GM10248 (cell line): ENCODE results near the gene ADAMTS4.

Source experiments
- CTCF ChIA-PET: fragments of 300-600 bp; sonication (Branson Sonifier 250); formaldehyde crosslinking; extraction: SDS; loops from one replicate; lab custom pipeline; 2021; ENCODE audit warnings: antibody characterized with exemption; lab: Yijun Ruan, JAX
- POLR2A ChIA-PET: fragments of 350-650 bp; sonication (Branson Sonifier 250); formaldehyde crosslinking; extraction: SDS; loops from one replicate; lab custom pipeline; 2020; ENCODE audit warnings: antibody characterized with exemption; lab: Yijun Ruan, JAX
- DNase-seq: peaks from one replicate; pipeline ENCODE4 v3.0.0; 2012; ENCODE audit errors: extremely low spot score
- TF ChIP-seq, protein P1 (sequence below): IDR thresholded peaks from 2 replicates; pipeline ENCODE4 v1.5.1; 2012; ENCODE audit warnings: mild to moderate bottlenecking, low read depth; ENCODE audit errors: extremely low read depth, missing control alignments, control extremely low read depth

ADAMTS4 gene

GRCh38 chr1:161233102-161233501 is 34.2 kb upstream of the ADAMTS4 start:
- ChIA-PET POLR2A (interaction anchor here (0.5 kb wide), 1 partner anchor 141 kb away, joined by 3 read pairs; no protein-coding TSS in a partner anchor), CTCF (interaction anchor here (1.4 to 1.6 kb wide), 3 partner anchors 14 to 41 kb away, joined by 3 to 4 read pairs (median 3); no protein-coding TSS in a partner anchor)
- DNase-seq: no peak
- TF ChIP-seq, protein P1, sequence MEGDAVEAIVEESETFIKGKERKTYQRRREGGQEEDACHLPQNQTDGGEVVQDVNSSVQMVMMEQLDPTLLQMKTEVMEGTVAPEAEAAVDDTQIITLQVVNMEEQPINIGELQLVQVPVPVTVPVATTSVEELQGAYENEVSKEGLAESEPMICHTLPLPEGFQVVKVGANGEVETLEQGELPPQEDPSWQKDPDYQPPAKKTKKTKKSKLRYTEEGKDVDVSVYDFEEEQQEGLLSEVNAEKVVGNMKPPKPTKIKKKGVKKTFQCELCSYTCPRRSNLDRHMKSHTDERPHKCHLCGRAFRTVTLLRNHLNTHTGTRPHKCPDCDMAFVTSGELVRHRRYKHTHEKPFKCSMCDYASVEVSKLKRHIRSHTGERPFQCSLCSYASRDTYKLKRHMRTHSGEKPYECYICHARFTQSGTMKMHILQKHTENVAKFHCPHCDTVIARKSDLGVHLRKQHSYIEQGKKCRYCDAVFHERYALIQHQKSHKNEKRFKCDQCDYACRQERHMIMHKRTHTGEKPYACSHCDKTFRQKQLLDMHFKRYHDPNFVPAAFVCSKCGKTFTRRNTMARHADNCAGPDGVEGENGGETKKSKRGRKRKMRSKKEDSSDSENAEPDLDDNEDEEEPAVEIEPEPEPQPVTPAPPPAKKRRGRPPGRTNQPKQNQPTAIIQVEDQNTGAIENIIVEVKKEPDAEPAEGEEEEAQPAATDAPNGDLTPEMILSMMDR: no peak

GRCh38 chr1:161230762-161231161 is 31.9 kb upstream of the ADAMTS4 start:
- TF ChIP-seq, protein P1: no peak
- ChIA-PET POLR2A (no interaction called here), CTCF (interaction anchor here (0.9 to 14.0 kb wide), 17 partner anchors 6 to 155 kb away, joined by 3 to 248 read pairs (median 4); partner anchors contain the start of genes APOA2, FCER1G, NDUFS2 and NR1I3)
- DNase-seq: no peak

DNA sequence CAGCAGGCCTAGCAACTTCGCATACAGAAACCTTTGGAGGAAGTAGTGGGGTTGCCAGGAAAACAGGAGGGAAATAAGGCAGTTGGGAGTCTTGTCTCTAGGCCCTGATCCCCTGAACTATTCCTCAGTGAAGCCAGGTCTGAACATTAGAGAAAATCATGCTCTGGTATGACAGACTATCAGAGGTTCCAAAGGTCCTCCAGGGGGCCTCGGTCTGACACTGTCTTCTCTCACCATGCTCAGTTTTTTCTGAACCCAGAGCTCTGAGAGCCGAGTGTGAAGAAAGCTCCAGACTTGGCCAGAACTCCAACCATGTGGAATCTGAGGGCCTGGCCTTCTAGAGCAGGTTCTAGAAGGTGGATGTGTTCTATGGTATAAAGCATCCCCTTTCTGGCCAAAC is 31.0 kb upstream of the ADAMTS4 start:
- no peak for DNase-seq
- ChIA-PET CTCF (interaction anchor here (0.6 to 14.0 kb wide), 20 partner anchors 7 to 156 kb away, joined by 3 to 248 read pairs (median 4); partner anchors contain the start of genes FCER1G, NDUFS2, NR1I3 and PCP4L1), POLR2A (interaction anchor here (0.5 kb wide), 2 partner anchors 8 to 130 kb away, joined by 4 to 8 read pairs; no protein-coding TSS in a partner anchor)
- TF ChIP-seq, protein P1: peak; percentile 43

- no peak for DNase-seq
- TF ChIP-seq, protein P1: no peak
- POLR2A ChIA-PET: interaction anchor here (0.6 kb wide), 1 partner anchor 109 kb away, joined by 3 read pairs; no protein-coding TSS in a partner anchor
- CTCF ChIA-PET: interaction anchor here (0.6 to 14.0 kb wide), 18 partner anchors 9 to 158 kb away, joined by 3 to 248 read pairs (median 16); partner anchors contain the start of genes B4GALT3, CFAP126, FCER1G and NDUFS2
Measured at GRCh38 chr1:161228032-161228431, 29.2 kb upstream of the ADAMTS4 start.

GRCh38 chr1:161227196-161227871 is 28.5 kb upstream of the ADAMTS4 start:
- POLR2A ChIA-PET: interaction anchor here (0.6 kb wide), 1 partner anchor 110 kb away, joined by 3 read pairs; no protein-coding TSS in a partner anchor
- CTCF ChIA-PET: interaction anchor here (0.6 to 14.0 kb wide), 35 partner anchors 10 to 181 kb away, joined by 3 to 248 read pairs (median 6); partner anchors contain the start of genes B4GALT3, CFAP126, FCER1G and NDUFS2
- DNase-seq: peak; percentile 83
- TF ChIP-seq, protein P1: peak; percentile 73

DNA sequence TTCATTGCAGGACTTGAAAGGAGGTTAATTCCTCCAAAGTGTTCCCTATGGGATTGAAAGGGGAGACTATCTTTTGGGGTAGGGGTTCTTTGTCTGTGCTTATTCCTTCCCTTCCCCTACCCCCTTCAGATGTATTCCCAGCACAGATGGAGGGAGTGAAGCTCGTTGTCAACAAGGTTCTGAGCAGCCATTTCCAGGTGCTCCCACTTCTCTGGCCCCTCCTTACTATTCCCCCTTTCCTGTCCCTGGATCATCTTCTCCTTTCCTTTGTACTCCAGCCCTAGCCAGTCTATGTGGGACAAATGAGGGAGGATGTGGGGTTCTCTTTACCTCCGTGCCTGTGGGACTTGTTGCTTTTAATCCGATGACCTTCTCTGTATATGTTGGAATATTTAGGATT is 27.9 kb upstream of the ADAMTS4 start:
- POLR2A ChIA-PET: no interaction called here
- TF ChIP-seq, protein P1: no peak
- CTCF ChIA-PET: interaction anchor here (0.6 to 14.0 kb wide), 32 partner anchors 10 to 182 kb away, joined by 3 to 248 read pairs (median 6); partner anchors contain the start of genes CFAP126, FCER1G, NDUFS2 and NR1I3
- no peak for DNase-seq
